SK-MEL-5 (cell line): ENCODE measurements around the gene IL9. TPM values are rescaled to one million over a fixed set of nuclear protein-coding genes. Genes with fewer than 3 reads are reported as not detected.
A peak's percentile ranks its signal among the peaks of the same experiment; 100 is the strongest.

ENCODE experiments used
- DNase-seq: peaks from one replicate; pipeline ENCODE4 v3.0.0-alpha.2; 2016; ENCODE audit warnings: low read depth, low spot score
- in situ Hi-C: cut with HindIII; loops from 2 replicates; pipeline ENCODE4 v1.10.0; 2016; ENCODE audit warnings: low sequenced_read_pairs, high pct_unique_total_duplicates, low pct_unique_long_range_greater_than_20kb
- polyA plus RNA-seq, 2 experiments: library from polyadenylated mRNA; depleted of rRNA; stranded (reverse); fragments of >200 nt; gene quantifications; 2 replicates each; pipeline ENCODE4 v1.2.3, GENCODE V29; 2015
- total RNA-seq: library from RNA; depleted of rRNA; stranded (reverse); fragments of >200 nt; shearing (Covaris generic); gene quantifications from 2 replicates; pipeline ENCODE4 v1.2.3, GENCODE V29; 2014; rRNA removed

IL9 gene
- not detected in 2 replicates for total RNA-seq
- not detected in 2 replicates for polyA plus RNA-seq (2015; cell fraction: cytosol; rRNA removed)
- polyA plus RNA-seq (2015; cell fraction: nucleus; rRNA removed) = not detected in 2 replicates

GRCh38 chr5:135895474-135896006, at the start of gene IL9:
Gene IL9, minus strand, starts transcription at chr5:135895841. Its CDS starts 25 bp downstream, at chr5:135895816.
- in situ Hi-C loops = no loop called here
- DNase-seq = no peak

GRCh38 chr5:135944967-135945560, 49.4 kb upstream of the IL9 start:
- peak; percentile 87 for DNase-seq
- in situ Hi-C loops = no loop called here

GRCh38 chr5:135944564-135944963, 48.9 kb upstream of the IL9 start:
- in situ Hi-C loops = no loop called here
- DNase-seq = no peak

GRCh38 chr5:135942202-135942771, 46.6 kb upstream of the IL9 start:
- in situ Hi-C loops = no loop called here
- no peak for DNase-seq

GRCh38 chr5:135941711-135942110, 46.1 kb upstream of the IL9 start:
- in situ Hi-C loops = no loop called here
- DNase-seq = no peak

- DNase-seq = no peak
- in situ Hi-C loops = no loop called here
These were observed 41.7 kb upstream of the IL9 start for GRCh38 chr5:135937245-135937911.

GRCh38 chr5:135934939-135935338, 39.3 kb upstream of the IL9 start:
- in situ Hi-C loops = no loop called here
- DNase-seq = peak; percentile 8

GRCh38 chr5:135930949-135931295, 35.3 kb upstream of the IL9 start:
- in situ Hi-C loops = no loop called here

GRCh38 chr5:135930029-135930948, 34.6 kb upstream of the IL9 start:
- no peak for DNase-seq
- in situ Hi-C loops = no loop called here

More at GRCh38 chr5:135930949-135931295, 35.3 kb upstream of the IL9 start:
- no peak for DNase-seq

GRCh38 chr5:135921388-135921787, 25.7 kb upstream of the IL9 start:
- in situ Hi-C loops = no loop called here
- no peak for DNase-seq

GRCh38 chr5:135920199-135920598, 24.6 kb upstream of the IL9 start:
- no peak for DNase-seq
- in situ Hi-C loops = no loop called here

GRCh38 chr5:135916638-135917263, 21.1 kb upstream of the IL9 start:
- in situ Hi-C loops = no loop called here
- no peak for DNase-seq

- in situ Hi-C loops = no loop called here
- no peak for DNase-seq
These were observed 19.9 kb upstream of the IL9 start for GRCh38 chr5:135915466-135916001.

GRCh38 chr5:135913713-135914626, 18.3 kb upstream of the IL9 start:
- peak; percentile 2 for DNase-seq
- in situ Hi-C loops = no loop called here

- DNase-seq = no peak
- in situ Hi-C loops = no loop called here
These were observed 9.5 kb upstream of the IL9 start for GRCh38 chr5:135905144-135905543.

- DNase-seq = no peak
- in situ Hi-C loops = no loop called here
These were observed 6.0 kb upstream of the IL9 start for GRCh38 chr5:135901633-135902032.
